ENCODE measurements around the gene MCAM. TPM values are rescaled to one million over a fixed set of nuclear protein-coding genes. Genes with fewer than 3 reads are reported as not detected.

The MCAM gene
- total RNA-seq, 1 donor from 2014 or later = 68.7 TPM

DNA sequence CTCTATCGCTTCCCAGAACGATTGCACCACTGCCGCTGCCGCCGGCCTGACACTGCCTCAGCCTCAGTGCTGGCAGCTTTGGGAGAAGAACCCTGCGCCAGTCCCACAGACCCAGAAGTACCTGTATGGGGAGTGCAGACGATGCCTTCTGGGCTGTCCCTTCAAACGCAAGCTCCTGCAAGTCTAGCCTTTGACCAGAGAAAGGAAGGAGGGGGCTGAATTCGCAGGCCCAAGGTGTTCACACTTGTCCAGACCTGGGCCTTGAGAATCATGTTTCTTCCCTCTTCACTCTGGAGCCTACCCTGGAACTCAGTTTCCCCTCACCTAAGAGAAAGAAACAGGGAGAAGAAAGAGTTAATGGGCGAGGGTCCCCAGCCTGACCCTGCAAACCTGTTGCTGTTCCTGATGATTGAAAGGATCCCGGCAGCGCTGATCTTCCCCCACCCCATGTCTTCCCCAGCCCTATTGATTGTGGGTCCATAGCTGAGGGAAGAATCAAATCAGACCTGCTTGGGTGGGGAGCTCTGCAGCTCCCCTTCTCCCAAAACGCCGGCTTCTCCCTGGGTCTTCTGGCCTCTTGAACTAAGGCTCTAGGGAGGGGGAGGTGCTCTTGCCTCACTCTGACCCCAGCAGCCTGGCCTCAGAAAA, 786 bp upstream of the MCAM start:
- no peak for DNase-seq (ENCODE audit: missing footprints)
- intact Hi-C loops (cut with DNase I) = loop anchor here (2.0 kb wide), 1 partner anchor 113 kb away; no protein-coding TSS in a partner anchor
- ATAC-seq = no peak

DNA sequence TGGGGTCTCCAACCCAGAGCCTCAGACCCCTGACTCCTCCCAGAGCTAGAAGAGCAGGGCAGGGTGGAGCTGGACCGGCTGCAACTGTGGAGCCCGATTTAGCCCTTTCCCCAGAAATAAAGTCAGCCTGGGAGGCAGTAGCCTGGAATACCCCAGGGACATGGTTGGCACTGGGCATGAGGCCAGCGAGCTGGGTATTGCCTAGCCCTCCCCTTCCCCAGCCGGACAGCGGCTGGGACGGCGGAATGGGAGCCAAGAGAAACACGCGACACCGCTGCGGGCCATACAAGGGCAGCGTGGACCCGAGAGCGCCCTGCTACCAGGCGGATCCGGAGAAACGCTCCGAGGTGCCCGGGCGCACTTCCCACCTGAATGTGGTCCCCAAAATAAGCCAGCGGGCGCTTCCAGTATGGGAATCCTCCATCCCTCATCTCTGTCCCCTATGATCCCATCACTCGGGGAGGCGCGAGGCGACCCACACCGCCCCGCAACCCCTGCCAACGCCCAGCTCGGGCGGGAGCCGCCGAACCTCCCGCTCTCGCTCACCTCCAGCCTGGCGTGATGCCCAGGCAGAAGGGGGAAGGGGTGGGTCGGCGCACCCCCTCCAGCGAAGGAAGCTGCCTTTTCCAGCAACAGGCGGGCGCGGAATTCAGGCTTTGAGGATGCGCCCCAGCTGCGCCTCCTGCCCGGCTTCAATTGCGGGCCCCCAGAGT, 758 bp downstream of the MCAM start:
- no peak for DNase-seq (ENCODE audit: missing footprints)
- intact Hi-C loops (cut with DNase I) = loop anchor here (2.0 kb wide), 1 partner anchor 111 kb away; no protein-coding TSS in a partner anchor
- ATAC-seq = peak; percentile 12

DNA sequence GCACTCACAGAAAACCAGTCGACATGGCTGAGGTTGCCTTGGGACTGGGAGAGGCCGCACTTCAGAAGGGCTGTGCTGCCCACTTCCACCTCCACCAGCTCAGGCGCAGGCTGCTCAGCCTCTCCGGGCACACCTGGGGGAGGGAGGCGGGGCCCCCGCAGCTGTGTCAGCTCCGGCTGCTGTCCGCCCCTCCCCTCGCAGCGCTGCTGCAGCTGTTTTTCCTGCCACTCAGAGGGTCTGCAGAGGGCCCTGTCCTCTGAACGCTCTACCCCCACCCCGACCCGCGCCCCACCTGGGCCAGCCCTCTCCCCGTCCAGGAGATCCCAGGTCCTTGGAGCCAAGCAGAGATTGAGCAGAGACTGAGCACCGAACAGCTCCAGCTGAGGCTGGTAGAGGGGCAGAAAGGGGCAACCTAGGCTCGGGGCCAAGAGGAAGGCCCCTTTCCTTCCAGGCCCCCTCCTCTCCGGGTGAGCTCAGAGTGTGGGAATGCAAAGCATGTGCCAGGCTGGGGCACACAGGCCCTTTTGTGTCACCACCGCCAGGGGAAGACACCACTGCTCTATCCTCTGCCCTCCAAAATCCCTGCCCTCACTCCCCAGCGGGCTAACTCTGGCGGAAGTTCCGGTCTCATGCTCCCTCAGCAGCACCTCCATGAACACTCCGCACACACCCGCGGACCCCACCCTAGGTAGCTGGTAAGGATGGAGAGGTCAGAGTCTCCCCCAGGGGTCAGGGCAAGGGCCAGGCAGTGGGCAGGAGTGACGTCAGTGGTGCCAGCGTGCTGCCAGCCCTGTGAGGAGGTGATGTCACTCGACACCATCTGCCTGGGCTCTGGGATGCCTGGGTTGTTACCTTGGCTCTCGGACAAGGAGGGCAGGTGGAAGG, 1.6 kb downstream of the MCAM start:
- intact Hi-C loops (cut with DNase I) = loop anchor here (2.0 kb wide), 1 partner anchor 111 kb away; no protein-coding TSS in a partner anchor
- DNase-seq (ENCODE audit: missing footprints) (no peak), ATAC-seq (peak; percentile 40)

DNA sequence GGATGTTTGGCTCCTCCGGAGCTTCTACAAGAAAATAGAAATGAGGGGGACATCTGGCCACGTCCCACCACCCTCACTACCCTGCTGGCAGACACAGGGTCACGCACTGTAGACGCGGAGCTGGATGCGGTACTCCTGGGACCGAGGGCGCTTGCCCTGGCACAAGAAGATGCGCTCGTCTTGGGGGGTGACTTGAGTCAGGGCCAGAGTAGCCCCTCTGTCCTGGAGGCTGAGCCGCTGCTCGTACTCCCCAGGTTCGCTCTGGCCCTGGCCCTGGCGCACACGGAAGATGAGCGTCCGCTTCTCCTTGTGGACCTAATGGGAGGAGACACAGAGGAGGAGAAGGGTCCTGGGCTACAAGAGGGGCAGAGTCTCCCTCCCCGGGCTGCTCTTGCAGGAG, 2.2 kb downstream of the MCAM start:
- intact Hi-C loops (cut with DNase I) = no loop called here
- DNase-seq (ENCODE audit: missing footprints) = no peak
- ATAC-seq = no peak

DNA sequence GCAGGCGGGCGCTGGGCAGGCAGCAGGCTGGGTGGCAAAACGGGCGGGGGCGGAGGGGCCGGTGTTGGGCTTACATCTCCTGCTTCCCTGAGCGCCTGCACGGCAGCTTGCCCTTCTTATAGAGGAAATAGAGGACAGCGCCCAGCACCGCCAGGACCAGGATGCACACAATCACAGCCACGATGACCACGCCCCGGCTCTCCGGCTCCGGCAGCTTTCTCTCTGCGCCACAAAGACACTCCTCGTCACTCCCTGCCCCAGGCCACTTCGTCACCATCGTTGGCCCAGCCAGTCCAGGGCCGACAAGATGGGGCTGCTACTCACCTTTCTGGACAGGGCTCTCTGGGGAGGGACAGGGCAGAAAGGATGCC, 6.3 kb downstream of the MCAM start:
- DNase-seq (ENCODE audit: missing footprints) (no peak), ATAC-seq (no peak)
- intact Hi-C loops (cut with DNase I) = no loop called here

DNA sequence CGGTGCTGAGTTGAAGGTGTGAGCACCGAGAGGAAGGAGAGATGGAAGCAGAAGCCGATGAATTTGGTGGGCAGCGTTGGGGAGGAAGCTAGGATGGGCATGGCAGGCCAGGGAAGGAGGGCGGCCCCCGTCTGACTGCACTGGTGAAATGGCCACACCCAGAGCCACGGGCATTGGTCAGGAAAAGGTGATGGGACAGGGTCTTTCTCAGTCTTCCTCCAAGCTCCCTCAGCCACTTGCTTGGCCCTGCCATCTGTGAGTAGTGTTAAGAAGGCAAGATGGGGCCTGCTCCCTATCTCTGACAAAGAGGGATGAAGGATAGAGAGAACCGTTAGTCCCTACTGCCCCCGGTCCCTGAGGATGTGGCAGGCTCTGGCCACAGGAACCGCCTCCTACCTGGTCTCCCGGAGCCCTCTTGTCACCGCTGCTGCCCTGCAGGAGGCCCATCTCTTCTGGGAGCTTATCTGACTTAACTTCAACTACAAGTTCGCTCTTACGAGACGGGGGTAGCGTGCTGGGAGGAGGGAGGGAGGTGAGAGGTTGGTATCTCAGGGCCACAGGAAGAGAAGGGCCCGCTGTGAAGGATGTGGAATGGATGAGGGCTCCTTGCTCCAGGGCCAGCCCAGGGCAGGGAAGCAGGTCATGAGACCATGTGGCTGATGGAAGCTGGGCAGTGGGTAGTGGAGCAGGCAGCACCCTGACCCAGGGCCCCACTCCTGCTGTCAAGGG, 6.8 kb downstream of the MCAM start:
- intact Hi-C loops (cut with DNase I) = no loop called here
- ATAC-seq = no peak
- no peak for DNase-seq (ENCODE audit: missing footprints)

DNA sequence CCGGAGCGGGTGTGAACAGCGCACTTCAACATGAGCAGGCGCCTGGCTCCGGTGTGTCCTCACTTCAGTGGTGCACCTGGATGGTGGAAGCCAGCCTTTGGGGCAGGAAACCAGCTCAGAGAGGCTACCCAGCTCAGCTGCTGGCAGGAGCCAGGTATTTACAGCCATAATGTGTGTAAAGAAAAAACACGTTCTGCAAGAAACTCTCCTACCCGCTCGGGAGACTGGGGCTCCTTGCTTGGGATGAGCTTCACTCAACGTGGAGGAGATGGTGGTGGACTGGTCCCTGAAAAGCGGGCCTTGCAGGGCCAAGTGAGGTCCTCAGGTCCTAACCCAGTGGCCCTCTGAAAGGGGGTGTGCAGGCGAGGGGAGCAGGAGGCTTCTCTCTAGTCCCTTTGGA, 7.5 kb downstream of the MCAM start:
- intact Hi-C loops (cut with DNase I) = no loop called here
- DNase-seq (ENCODE audit: missing footprints) = no peak
- no peak for ATAC-seq

DNA sequence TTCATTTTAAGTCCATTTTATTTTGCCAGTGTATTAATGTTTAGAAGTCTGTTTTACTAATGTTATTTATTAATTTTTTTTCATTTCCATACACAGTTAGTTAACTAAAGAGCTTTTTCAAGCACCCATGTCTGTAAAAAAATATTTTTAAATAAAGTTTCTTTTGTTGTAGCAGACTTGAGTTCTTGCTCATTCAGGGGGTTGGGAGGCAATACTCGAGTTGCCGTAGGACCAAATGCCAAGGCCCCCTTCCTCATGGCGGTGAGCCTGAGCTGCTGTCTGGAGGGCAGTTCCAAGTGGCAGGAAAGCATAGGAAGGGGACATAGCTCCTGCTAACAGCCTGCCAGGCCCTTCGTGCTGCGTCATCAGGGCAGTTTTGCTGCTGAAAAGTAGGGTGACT, 9.0 kb downstream of the MCAM start:
- ATAC-seq = no peak
- intact Hi-C loops (cut with DNase I) = no loop called here
- DNase-seq (ENCODE audit: missing footprints) = no peak

DNA sequence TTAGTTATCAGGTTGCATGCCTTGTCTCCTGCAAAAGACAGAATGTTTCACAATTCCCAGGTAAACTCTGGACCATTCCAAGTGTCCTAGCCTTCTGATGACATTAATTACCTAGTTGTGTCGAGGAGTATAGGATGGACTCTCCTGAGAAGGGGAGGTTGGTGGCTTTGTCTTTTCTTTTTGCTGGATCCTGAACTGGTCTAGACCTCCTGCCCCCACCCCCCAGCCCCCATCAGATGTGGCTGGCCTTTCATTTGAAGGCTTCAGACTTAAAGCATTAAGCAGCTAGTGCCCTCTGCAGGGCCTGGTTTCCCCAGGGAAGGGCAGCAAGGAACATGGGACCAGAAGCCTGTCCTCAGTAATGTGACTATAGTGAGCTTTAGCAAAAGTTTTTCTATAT, 9.7 kb downstream of the MCAM start:
- DNase-seq (ENCODE audit: missing footprints) (no peak), ATAC-seq (no peak)
- intact Hi-C loops (cut with DNase I) = no loop called here

DNA sequence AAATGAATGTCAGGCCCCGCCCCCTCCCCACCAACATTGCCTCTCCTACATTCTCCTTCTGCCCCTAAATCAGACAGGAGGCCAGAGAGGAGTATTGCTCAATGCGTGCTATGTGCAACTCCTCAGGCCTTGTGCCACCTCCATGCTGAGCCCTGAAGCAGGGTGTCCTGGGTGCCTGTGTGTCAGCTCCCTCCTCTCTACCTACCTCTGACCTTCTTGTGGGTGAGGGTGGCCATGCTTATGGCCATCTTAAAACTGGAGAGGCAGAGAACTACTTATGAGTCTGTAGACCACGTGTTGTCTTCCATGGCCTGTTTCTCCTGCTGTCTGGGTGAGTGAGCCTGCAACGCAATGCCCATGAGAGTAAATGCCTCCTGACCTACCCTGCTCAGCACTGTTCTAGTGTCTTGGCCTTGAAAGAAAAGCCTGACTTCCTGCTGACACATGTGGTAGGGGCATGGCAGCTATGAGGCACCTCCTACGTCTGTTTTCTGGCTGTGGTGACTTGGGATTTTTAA, 10.5 kb downstream of the MCAM start:
- DNase-seq (ENCODE audit: missing footprints) (no peak), ATAC-seq (peak; percentile 27)
- intact Hi-C loops (cut with DNase I) = no loop called here

DNA sequence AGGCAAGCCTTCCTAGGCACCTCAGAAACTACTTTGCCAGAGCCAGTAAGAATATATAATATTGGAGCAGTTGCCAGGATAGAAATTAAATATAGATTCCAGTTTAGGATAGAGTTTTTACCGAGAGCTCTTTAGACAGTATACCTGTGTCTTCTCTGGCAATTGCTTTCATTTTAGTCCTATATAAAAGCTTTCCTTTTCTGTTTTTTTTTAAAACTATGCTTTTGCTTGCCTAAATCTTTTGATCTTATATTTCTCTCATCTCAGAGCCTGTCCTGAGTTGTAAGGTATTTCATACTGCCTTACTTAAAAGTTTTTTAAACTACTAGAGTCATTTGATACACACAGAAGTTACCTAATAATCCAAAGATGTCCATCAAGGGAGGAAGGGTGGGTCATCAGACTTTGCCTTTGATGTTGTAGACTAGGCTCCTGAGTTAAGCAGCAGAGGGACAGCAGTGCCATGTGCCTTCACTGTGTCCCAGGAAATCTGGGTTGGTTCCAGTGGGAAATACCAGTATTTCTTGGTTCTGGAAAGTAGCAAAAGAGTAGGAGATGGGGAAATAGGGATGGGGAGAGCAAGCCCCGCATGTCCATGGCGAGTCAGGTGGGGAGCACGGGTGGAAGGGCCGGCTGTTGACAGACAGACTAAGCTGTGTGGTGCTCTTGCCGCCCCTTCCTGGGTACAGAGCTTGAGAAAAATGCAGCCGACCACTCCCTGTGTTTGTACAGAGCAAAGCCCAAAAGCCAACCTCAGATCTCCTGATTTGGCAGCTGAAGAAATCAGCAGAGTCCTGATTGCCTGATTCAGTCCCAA, 11.2 kb downstream of the MCAM start:
- intact Hi-C loops (cut with DNase I) = no loop called here
- ATAC-seq (no peak), DNase-seq (ENCODE audit: missing footprints) (no peak)

DNA sequence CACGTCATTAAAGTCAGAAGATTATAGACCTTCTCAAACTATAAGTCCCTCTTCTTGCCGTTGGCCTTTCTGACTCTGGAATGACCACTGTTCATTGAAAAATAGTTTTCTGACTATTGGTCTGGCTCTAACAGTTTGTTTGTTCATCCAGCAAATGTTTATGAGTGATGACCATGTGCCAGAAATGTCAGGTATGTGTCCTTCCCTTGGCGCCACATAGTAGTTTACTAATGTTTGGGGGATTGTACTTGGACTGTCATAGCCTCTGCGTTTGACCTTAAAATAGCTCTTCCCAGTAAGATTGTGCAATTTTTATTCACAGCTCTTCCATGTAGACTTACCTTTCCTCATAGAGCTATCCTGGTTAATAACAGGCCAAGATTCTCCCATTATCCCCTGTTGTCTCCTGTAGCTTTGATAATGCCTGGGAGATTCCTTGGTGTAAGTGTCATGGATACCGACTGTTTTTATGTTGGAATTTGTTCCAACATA, 13.7 kb downstream of the MCAM start:
- ATAC-seq (no peak), DNase-seq (ENCODE audit: missing footprints) (no peak)
- intact Hi-C loops (cut with DNase I) = no loop called here

DNA sequence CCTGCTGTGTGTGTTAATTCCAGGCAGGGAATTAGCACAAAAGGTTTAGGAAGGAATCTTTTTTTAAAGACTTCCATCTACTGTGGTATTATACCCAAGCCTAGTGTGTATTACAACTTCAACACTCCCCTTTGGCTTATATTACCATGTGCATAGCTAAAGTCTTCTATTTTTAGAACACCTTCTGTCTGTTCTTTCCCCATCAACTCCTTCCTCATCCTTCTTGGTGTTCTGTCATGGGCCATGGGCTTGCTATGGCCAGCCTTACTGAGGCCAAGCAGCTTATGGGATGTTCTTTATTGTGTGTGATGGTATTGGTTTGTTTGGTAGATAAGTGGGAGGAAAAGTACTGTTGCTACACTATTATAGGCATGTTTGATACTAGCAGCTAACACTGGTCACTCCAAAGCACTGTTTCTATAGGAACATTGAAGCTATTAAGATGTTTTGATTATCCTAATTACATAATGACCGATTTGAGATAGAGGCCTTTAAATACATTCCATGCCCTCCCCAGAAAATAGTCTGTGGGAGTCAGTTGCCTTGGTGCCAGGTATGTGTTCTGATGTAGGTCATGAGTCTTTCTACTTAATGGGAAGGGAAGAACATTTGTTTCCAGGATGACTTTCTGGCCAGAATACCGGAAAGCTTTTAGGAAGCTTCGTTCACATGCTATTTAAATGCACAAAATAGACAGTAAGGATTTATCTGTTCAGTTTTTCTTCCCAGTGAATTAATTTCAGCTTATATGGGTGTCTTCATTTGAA, 16.5 kb downstream of the MCAM start:
- intact Hi-C loops (cut with DNase I) = no loop called here
- DNase-seq (ENCODE audit: missing footprints) = no peak
- no peak for ATAC-seq

DNA sequence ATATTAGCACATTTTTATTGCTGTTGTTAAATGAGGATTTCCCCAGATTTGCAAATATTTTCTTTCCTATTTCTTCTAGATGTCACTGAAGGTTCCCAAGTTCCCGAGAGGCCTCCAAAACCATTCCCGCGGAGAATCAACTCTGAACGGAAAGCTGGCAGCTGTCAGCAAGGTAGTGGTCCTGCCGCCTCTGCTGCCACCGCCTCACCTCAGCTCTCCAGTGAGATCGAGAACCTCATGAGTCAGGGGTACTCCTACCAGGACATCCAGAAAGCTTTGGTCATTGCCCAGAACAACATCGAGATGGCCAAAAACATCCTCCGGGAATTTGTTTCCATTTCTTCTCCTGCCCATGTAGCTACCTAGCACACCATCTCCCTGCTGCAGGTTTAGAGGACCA, 17.5 kb downstream of the MCAM start:
- ATAC-seq (no peak), DNase-seq (ENCODE audit: missing footprints) (no peak)
- intact Hi-C loops (cut with DNase I) = no loop called here

DNA sequence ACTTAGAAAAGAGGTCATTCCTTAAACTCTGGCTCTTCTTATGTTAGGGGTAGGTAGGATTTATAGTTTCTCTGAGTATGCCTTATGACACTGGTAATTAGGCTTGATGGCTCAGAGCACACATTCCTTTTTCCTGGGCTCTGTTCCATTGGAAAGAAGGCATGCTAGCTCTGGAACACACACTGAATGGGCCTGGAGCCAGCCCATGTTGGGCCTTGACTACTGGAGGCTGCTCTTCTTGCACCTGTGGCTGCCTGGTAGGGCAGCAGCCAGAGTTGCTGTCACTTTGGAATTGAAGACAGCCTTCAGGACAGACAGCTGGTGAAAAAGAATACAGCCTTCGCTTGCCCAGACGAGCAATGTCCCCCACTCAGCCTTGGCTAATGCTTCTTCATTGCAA, 18.2 kb downstream of the MCAM start:
- ATAC-seq (peak; percentile 89), DNase-seq (ENCODE audit: missing footprints) (no peak)

DNA sequence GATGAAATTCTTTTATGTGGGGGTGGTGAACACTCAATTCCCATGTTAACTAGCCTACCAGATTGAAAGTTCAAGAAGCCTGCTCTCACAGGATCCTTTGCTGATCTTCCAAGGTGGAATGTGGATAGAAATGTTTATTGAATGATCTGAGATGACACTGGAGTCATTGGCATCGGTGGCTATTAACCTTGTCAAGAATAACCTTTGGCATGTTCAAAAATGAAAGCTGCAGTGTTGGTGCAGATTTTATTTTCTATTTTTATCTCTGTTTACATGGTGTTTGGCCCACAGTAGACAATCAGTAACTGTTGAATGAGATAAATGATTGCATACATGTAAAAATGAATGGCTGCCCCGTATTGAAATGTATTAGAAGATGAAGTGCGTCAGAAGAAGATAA, 19.0 kb downstream of the MCAM start:
- intact Hi-C loops (cut with DNase I) = no loop called here

More for the DNA sequence above, 18.2 kb downstream of the MCAM start:
- intact Hi-C loops (cut with DNase I) = no loop called here

DNA sequence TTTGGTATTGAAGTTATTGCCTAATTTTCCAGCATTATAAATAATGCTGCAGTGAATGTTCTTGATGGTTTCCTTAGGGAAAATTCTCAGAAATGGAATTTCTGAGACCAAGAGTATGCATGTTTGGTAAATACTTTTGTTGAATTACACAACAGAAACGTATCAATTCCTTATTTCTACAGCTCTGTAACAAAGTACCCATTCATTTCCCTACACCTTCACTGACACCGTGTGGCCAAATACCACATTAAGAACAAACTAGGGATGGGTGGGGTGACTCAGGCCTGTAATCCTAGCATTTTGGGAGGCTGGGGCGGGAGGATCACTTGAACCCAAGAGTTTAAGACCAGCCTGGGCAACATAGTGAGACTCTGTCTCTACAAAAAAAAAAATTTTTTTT, 21.8 kb downstream of the MCAM start:
- intact Hi-C loops (cut with DNase I) = no loop called here
- ATAC-seq (no peak), DNase-seq (ENCODE audit: missing footprints) (no peak)

More for the DNA sequence above, 19.0 kb downstream of the MCAM start:
- ATAC-seq (no peak), DNase-seq (ENCODE audit: missing footprints) (no peak)

Data from Right ventricle myocardium inferior (tissue), 1 donor.